NT2/D1 (cell line): Measurements from ENCODE around the gene ANKRD36.

ENCODE experiments used
- SUZ12 ChIP-seq: IDR thresholded peaks from 2 replicates; pipeline ENCODE4 v1.6.1; 2011; ENCODE audit not compliant: insufficient read length, insufficient read depth; ENCODE audit errors: extremely low read depth
- YY1 ChIP-seq: IDR thresholded peaks from 2 replicates; pipeline ENCODE4 v1.6.1; 2011; ENCODE audit not compliant: insufficient read length, insufficient read depth

- TF ChIP-seq YY1 (no peak), SUZ12 (no peak)
Measured at GRCh38 chr2:97210325-97210724, 97.4 kb downstream of the ANKRD36 start.
